HG03439 (cell line): ENCODE data around the gene NFIB.
A peak's percentile ranks its signal among the peaks of the same experiment; 100 is the strongest.

Source experiments
- ATAC-seq: cut with Tn5 transposase; IDR thresholded peaks from one replicate; pipeline ENCODE4 v1.9.1; 2021; ENCODE audit warnings: mild to moderate bottlenecking, moderate library complexity; ENCODE audit not compliant: unreplicated experiment

The NFIB gene

DNA sequence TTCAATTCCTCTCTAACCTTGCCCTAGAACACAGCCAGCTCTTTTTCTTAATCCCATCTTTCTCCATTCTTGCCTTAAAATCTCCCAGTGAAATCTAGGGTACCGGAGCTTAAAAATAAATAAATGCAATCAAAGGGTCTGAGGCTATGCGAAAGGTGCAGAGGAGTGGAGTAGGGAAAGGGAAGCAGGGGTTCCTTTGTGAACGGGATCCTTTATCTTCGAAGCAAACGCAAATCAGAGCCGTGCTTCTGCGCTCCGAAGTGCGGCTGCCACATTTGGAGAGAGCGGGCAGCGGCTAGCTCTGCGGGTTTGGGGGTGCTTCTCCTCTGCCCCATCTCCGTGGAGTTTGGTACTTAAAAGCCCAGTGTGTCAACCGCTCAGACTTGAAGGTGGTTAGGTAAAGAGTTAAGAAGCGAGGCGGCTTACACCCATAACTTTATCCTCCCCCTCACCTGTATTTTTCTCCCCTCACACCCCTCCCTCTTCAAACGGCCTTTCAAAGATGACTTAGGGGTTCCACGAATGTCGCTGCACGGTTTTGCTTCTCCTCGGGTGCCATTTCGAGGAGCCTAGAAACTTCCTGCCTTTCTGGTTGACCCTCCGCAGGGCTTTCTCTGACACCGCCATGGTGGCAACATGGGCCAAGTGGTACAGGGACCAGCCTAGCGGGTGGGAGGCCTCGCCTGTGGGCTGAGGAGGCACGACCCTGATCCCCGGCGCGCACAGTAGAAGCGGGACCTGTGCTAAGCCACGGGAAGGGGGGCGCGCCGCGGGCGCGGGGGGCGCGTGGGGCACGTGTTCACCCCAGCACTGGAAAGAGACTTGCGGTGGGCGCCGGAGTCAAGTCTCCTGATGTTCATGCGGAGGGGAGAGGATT, 31.7 kb upstream of the NFIB start:
- no peak for ATAC-seq

DNA sequence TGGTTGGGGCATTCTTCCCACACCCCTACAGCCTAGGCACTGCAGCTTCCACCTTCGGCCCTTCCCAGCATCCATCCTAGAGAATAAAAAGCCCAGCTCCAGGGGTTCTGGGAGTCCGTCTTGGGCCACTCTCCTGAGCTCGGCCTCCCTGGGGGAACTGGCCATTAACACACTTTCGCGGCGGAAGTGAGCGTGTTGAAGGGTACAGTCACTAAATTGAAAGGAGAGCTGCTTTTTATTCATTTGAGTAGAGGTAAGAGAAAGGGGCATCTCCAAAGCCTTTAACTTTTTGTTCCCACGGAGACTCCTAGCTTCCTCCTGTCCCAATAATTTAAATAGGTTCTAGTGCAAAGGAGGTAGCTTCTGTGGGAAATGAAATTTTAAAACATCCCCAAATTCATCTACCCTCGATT, 31.0 kb upstream of the NFIB start:
- ATAC-seq = no peak

DNA sequence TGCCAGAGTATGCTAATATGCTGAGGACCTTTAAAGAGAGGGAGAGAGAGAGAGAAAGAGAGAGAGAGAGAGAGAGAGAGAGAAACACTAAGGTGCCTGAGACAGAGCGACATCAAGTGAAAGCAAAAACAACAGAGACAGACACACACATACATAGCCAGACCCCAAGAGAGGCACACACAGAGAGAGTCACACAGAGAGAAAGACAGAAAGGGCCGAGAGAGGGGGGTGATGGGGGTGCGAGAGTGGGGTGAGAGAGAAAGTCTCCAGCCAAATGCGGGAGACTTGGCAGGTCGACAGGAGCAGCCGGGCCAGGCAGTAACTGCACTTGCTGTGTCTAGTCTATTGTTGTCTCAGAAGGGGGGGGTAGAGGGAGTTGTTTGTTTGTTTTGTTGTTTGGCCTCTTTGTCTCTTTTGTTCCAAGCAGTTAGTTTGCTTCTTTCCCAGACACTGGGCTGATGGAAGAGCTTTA, 30.1 kb upstream of the NFIB start:
- no peak for ATAC-seq

DNA sequence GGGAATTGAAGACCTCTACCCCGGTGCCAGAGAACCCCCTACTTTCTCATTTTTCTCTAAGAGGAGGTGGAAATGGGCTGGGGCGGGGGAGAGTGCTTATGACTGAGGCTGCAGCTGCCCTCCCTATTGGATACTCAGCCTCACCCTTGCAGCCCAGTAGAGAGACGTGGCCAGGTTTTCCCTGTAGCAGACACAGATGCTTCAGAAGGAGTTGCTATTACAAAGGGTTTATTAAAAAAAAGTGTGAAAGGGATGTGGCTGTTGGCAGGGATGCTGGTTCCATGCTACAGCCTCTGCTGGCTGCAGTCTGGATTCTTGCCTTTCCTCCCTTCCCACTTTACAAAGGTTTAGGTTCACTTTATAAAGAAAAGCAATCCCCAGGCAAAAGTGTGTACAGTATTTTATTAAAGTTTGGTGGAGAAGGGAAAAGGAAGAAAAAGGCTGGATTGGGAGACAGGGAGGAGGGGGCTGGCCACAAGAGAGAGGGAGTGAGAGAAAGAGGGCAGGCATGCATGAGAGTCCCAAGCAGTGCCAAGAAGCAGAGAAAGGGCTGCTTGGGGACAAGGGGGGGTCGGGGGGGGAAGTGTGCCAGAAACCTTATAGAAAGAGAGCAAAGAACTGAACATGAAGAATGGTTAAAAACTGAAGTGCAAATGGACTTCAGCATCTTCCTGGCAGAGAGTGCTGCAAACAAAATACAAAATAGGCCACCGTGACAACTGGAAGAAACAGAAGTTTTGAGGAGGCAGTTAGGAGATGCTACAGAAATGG, 29.5 kb upstream of the NFIB start:
- ATAC-seq = no peak

DNA sequence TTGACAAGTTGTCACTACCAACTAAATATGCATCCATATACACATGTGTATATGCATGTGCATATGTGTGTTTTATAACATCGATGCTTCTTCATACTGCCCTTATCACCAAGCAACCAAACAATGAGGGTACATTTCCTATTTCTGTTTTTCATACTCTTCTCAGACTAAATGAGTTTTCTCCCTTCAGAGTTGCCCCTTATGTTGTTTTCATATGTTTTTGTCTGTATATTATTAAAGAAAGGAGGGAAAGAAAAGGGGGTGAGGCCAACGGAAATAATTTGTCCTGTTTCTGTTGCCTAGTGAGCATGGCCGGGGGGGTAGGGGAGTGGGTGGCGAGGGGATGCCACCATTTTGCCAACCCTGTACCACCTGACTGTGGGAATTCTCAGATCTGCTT, 28.8 kb upstream of the NFIB start:
- ATAC-seq = no peak

DNA sequence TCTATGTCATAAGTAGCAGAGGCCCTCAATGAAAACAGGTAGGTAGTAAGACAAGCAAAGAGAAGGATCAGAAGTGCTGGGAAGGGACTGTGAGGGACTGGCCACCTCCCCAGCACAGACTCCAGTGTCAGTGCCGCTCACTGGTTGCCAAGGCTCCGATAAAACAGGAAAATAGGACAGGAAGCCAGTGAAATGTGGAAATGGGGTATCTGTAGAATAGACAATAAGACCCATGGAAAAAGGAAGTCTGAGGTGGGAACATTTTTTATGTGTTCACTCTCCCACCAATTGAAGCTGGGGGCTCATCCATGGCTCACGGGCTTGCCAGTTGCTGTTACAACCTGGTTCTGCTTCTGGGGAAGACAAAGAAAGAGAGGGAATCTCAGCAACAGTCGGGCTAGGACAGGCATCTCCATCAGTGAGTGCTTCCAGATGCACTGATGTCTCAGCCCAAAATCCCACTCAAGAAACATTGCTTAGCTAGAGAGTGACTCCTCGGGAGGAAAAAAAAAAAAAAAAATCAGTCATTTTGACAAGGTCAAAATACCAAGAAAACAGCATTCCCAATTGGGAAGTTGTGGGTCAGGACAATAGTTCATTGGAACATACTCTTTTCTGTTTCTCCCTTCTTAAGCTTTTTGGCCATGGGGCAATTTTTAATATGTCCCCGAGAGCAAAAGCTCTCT, 27.6 kb upstream of the NFIB start:
- no peak for ATAC-seq

DNA sequence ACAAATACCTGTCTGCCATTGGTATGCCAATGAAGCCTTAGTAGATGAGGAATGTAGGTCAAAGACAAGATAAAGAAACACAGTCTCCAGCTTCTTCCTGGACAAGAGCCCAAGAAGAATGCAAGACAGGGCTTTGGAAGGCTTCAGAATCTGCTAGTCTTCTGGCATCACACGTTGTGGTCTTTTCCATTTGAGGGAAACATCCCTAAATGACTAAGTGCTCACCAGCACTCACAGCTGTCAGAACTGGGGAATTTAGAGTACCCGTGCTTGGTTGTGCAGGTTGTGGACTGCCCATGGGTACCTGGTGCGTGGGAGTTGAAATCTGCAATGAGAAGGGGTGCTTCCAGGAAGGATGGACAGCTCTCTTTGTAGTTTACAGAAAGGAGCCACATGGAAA, 27.1 kb upstream of the NFIB start:
- ATAC-seq = no peak

DNA sequence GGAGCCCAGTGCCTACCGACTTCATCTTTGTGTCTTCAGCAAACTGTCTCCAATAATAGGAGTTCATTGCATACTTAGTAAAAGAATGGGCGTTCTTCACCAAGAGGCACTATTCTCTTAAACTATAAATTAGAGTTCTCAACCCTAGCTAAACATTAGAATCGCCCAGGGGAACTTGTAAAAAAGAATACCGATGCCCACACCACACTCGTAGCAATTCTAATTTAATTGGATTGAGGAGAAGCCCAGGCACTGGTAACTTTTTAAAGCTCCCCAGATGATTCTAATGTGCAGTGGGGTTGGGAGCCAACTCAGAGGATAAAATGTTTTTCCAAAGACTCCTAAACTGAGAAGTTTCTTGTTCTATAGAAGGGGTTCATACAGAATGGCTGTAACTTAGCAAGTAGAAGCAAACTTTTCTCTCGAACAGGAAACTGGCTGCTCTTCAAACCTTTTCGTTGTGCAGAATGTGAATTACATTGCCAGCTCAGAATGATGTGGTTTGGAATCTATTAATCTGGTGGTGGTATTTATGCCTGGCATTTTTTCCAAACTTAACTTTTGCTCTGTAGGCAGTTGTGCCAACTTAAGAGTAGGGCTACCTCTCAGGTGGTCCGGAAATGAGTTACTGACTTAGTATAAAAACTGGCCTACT, 26.4 kb upstream of the NFIB start:
- ATAC-seq = no peak

DNA sequence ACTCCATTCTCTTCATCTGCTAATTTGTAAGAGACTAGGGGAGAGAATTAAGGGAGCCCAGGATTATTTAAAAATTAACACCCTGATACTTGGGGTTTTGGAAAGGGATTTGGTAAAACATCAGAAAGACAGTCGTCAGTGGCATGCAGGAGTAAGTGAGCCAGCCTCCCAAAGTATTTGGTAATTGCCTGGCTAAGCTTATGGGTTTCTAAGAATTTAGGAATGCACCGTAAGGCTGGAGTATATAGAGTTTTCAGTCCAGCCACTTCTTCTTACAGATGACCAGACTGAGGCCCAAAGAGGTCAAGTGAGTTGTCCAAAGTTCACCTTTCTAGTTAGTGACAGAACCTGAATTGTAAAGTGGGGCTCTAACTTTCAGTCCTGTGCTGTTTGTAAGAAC, 25.8 kb upstream of the NFIB start:
- ATAC-seq = no peak

DNA sequence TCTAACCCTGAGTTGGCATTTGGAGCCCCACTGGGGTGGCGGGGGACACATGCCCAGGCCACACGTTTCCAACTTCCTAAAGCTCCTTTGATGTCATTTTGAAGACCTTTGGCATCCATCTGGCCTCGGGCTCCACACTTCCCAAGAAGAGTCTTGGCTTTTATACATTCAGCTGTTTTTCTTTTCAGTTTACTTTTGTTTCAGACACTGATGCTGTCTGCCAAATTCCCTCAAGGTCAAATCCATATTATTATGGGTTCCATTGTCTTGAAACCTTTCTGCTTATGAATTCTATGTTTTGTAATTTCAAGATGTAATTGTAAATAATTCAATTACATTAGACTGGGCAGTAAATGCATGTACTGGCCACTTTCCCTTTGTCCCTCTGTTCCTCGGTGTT, 23.7 kb upstream of the NFIB start:
- no peak for ATAC-seq

DNA sequence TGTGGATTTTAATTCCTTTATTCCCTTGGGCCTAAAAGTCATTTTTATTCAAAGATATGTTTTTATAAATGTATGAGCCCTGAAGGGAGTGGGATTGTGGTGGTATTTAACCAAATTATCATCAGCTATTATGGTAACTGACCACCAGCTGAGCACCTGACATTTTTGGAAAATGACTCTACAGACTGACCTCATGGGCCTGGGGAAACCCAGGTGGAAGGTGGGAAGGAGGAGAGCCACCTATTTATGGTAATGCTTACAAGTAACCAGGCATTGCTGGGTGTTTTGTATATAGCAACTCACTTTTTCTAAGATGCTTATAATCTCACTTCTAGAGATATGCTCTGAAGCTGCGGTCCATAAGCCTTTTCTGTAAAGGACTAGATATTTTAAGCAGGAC, 22.3 kb upstream of the NFIB start:
- no peak for ATAC-seq

DNA sequence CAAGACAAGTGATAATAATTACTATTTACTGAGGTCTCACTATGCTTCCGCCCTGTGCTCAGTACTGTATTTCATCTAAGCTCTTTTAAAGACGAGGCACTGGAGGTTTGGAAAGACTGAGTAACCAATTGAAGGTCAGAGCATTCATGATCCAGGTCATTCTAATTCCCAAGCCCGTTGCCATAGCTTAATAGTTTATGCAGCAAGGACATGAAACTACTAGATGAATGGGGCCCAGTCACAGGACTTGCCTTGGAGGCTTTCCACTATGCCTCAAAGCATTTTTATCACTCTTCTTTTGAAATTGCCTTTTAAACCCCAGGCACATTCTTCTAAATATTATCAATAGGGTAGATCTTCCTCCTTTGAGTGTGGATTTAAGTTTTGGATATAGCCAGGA, 17.2 kb upstream of the NFIB start:
- ATAC-seq = no peak

DNA sequence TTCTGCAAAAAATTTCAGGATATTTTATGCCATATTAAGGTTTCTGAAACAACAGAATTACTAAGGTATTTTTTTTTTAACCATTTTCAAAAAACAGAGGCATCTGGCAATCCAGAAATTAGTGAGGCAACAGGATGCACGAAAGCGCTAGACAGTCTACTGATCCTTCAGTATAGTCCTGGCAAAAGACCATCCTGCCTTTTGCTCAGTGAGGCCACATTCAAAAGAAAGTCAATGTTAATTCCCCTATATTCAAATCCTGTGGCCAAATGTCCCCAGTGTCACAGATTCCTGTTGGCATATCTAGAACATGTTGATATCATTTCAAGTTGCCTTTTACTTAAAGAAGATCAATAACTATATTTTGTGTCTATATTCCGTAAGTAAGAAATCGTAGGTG, 13.1 kb upstream of the NFIB start:
- no peak for ATAC-seq

DNA sequence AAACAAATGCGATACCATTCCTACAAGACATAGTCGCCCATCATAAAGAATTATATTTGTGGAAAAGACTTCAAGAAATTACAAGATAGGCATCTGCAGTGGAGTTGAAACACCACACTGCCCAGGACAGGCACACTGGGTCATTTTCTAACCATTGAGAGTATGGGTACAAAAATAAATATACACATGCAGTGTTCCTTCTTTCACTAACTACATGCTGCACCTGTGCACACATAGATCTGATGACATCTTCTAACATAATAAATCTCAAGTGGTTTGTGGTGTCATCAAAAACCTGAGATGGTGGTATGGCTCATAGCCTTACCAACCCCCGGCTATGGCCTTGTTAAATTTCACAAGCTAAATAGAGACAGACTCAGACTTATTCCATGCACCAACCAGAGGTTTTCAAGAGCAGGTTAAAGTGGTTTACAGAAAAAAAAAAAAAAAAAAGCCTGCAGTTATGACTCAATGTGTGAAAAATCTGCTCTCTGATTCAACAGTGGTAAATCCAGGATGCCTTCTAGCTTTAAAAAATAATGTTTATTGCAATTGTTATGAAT, 12.4 kb upstream of the NFIB start:
- no peak for ATAC-seq

DNA sequence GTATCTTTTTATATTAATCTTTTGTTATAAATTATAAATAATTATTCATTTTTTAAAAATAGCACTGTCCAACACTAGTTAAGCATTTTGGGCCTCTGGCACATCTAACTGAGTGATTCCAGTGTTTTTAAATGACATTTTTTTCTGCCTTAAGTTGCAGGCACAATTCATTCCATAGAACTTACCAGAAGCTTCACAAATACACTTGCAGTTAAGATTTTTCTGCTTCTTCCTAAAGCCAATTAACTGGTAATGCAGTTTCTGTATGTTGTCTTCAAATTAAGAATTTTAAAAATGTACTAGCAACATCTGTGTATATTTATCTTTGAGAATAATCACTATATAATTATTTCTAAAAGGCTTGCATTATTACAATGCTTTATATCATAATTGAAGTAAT, 11.2 kb upstream of the NFIB start:
- no peak for ATAC-seq

DNA sequence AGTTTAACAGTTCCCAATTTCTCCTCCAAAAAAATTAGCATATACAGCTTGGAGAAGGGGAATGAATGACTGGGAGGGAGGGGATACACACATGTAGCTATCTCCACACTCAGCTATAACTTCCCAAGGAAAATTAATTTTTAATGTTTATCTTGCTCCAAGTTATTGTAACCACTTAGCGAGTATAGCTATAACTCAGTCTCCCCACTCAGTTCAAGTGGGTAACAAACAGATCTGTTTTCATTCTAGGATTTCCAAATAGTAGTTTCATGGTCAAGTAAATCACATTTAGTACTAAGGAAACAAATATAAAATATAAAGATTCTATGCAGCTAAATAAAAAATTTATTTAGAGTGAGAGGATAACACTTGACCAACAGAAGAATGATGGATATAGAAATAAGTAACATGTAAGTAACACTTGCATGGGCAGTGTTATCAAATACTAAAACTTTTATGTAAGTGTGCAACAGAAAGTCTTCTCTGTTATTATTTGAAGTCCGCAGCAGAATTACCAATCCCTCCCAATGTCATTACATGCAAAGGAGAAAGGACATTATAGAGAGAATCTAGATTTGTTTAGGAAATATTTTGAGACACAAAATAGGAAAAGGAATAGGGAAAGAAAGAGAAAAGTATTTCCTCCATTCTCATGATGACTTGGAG, 10.2 kb upstream of the NFIB start:
- no peak for ATAC-seq

DNA sequence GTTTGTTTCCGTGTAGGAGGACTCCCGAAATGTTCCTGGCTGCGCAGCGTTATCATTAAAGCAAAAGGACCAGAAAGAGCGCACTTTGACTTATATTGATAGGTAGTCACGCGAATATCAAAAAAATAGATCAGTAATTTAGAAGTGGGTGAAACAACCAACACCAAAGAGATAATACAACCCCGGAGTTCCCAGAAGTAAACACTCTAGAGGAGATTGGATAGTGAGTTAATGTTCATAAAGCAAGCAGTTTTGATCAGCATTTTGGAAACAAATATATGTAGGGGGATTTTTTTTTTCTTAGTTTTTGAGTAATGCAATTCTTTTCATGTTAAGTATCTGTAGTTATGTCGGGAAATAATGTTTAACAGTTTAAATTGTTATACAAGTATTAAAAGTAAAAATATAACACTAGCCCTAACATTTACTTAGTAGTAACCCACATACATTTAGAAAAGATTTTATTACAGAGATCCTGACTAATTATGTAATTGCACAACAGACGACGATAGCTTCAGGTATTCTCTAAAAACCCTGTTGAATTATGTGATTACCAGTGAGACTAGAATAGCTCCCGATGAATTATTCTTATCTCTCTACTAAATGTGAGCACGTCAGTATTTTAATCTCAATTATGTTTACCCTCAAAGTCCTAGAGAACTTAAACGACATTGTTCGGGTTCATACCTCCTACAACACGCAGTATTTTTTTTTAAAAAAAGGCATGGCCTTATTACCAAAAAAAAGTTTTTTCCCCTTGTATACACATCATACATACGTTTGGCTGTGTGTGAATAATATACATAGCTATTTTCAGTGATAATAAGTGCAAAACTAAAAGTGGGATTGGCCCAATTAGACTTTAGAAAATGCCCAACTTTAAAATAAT, 9.4 kb upstream of the NFIB start:
- ATAC-seq = peak; percentile 5

DNA sequence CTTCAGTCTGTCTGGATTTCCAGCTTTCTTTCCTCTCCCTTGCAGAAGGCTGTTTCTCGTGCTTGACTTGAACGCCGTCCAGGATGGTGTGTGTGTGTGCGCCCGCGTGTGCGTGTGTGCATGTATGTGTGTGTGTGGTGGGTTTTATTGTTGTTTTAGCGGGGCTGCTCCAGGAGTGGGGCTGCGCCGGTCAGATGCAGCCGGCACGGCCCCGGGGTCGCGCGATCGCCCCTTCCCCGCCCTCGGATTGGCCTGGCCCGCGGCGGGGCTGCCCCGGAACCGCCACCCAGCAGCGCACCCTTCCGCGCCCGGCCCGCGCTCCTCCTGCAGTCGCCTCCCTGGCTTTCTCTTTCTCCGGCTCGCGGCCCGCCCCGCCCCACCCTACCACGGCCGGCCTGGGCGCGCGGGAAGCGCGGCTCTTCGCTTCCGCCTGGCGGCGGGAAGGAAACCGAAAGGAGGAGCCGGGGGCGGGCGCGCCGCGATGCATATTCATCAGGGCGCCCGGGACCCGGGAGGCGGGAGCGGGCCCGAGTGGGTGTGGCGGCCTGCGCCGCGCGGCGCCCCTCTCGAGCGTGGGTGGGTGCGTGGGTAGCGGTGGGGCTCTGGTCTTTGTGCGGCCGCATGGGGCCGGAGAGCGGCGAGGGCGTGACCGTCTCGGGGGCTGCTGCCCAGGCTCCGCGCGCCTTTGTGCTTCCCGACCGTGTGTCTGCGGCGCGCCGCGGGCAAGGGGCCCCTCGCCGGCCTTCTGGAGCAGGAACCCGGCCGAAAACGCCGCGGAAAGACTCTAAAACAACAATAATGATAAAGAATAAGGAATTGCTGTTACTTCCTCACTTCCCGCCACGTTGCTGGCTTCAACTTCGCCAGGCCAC, 8.5 kb upstream of the NFIB start:
- peak; percentile 96 for ATAC-seq
